OCI-LY7 (cell line): ENCODE measurements around the gene PPP3CB.

Experiments
- EZH2phosphoT487 ChIP-seq: fragments of 200-600 bp; sonication (generic); IDR thresholded peaks from 2 replicates; pipeline ENCODE4 v1.6.1; 2018; ENCODE audit warnings: low read depth, borderline replicate concordance, mild to moderate bottlenecking, mixed run types, antibody characterized with exemption, low read length, moderate library complexity, mixed read lengths
- TF ChIP-seq, protein P1 (sequence below): fragments of 200-600 bp; sonication (generic); conservative IDR thresholded peaks from 2 replicates; pipeline ENCODE4 v1.5.1; 2014; ENCODE audit warnings: mild to moderate bottlenecking, antibody characterized with exemption, low read length, moderate library complexity, mixed read lengths

DNA sequence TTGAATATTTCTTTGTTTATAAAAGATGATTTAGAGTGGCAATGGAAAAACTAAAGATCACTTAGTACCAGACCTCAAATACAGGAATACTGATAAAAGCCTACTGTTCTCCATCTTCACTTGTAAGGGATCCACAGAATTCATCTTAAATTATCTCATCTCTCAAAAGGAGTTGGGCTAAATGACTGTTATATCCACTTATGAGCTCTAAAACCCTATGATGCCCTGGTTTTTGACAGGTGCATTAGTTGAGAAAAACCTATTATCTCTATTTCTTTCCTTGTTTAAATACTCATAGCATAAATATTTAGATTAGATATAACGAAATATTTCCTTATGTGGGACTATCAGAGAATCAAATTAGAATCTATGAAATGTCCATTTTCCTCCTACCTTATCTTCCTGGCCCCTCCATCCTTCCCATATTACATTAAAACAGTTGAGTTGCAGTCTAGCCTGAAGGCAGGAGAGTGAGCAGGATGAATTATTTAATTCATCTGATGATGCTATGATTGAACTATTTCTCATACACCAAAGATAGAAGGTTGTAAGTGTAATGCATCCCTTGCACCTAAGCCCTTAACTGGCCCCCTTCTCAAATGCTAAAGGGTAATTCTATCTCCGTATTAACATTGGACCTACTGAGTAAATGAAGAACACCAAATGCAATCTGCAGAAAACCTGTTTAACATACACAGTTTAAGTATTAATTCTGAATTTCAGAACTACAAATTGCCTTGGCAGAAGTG lies 29.7 kb downstream of the PPP3CB start:
- TF ChIP-seq, protein P1, sequence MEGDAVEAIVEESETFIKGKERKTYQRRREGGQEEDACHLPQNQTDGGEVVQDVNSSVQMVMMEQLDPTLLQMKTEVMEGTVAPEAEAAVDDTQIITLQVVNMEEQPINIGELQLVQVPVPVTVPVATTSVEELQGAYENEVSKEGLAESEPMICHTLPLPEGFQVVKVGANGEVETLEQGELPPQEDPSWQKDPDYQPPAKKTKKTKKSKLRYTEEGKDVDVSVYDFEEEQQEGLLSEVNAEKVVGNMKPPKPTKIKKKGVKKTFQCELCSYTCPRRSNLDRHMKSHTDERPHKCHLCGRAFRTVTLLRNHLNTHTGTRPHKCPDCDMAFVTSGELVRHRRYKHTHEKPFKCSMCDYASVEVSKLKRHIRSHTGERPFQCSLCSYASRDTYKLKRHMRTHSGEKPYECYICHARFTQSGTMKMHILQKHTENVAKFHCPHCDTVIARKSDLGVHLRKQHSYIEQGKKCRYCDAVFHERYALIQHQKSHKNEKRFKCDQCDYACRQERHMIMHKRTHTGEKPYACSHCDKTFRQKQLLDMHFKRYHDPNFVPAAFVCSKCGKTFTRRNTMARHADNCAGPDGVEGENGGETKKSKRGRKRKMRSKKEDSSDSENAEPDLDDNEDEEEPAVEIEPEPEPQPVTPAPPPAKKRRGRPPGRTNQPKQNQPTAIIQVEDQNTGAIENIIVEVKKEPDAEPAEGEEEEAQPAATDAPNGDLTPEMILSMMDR = no peak
- no peak for TF ChIP-seq EZH2phosphoT487
